ENCODE results near the gene SEPTIN10.

DNA sequence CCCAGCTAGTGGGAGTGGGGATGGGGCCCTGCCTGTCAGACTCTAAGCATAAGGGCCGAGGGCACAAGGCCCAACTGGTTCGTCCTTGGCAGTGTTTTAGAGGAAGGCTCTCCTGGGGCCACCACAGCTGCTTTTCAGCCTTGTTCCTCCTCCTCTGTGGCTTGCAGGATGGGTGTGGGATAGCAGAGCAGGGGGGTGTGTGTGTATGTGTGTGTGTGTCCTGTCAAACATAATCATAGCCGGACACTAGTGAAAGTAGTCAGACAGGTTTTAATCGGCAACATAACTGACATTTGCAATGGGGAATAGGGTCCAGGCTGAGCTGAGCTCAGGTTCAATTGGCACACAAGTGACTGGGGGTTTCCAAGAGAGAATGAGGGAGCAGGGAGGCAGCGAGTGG, 114.2 kb downstream of the SEPTIN10 start:
- TF ChIP-seq EZH2phosphoT487 (IDR thresholded peaks at IDR 0.05; ENCODE audit: borderline replicate concordance) = no peak
- TF ChIP-seq, protein P1, sequence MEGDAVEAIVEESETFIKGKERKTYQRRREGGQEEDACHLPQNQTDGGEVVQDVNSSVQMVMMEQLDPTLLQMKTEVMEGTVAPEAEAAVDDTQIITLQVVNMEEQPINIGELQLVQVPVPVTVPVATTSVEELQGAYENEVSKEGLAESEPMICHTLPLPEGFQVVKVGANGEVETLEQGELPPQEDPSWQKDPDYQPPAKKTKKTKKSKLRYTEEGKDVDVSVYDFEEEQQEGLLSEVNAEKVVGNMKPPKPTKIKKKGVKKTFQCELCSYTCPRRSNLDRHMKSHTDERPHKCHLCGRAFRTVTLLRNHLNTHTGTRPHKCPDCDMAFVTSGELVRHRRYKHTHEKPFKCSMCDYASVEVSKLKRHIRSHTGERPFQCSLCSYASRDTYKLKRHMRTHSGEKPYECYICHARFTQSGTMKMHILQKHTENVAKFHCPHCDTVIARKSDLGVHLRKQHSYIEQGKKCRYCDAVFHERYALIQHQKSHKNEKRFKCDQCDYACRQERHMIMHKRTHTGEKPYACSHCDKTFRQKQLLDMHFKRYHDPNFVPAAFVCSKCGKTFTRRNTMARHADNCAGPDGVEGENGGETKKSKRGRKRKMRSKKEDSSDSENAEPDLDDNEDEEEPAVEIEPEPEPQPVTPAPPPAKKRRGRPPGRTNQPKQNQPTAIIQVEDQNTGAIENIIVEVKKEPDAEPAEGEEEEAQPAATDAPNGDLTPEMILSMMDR (conservative IDR thresholded peaks at IDR 0.05; ENCODE audit: low read length) = no peak

Measured in Loucy (cell line).